Progenitor cell of endocrine pancreas (in vitro differentiated cells): Measurements from ENCODE around the gene CLCA2. TPM values are rescaled to one million over a fixed set of nuclear protein-coding genes. Genes with fewer than 3 reads are reported as not detected.

Source experiments
- DNase-seq: peaks from one replicate; pipeline ENCODE4 v3.0.0; 2021; ENCODE audit warnings: low spot score; ENCODE audit not compliant: unreplicated experiment
- H3K27ac Mint-ChIP-seq: 2 replicates; pipeline ENCODE4 v1.8.0; 2021; ENCODE audit warnings: mild to moderate bottlenecking, moderate library complexity, mixed read lengths
- H3K27me3 Mint-ChIP-seq: 2 replicates; pipeline ENCODE4 v1.8.0; 2021; ENCODE audit warnings: mixed read lengths
- H3K36me3 Mint-ChIP-seq: 2 replicates; pipeline ENCODE4 v1.8.0; 2022; ENCODE audit warnings: mixed read lengths; ENCODE audit not compliant: insufficient read depth
- H3K4me1 Mint-ChIP-seq: 2 replicates; pipeline ENCODE4 v1.8.0; 2021; ENCODE audit warnings: low read depth, mixed read lengths
- H3K4me3 Mint-ChIP-seq: 2 replicates; pipeline ENCODE4 v1.8.0; 2021; ENCODE audit warnings: low read depth, mild to moderate bottlenecking, moderate library complexity, mixed read lengths
- H3K9me3 Mint-ChIP-seq: 2 replicates; pipeline ENCODE4 v1.8.0; 2021; ENCODE audit warnings: low read depth, mixed read lengths
- CTCF ChIP-seq: fragments of 200-600 bp; sonication (generic); IDR thresholded peaks from one replicate; pipeline ENCODE4 v1.5.0; 2021; ENCODE audit warnings: antibody characterized with exemption, mild to moderate bottlenecking; ENCODE audit not compliant: unreplicated experiment
- total RNA-seq: library from RNA; stranded (reverse); gene quantifications from 2 replicates; pipeline ENCODE4 v1.2.1, GENCODE V29; 2021

CLCA2 gene
- total RNA-seq, 1 donor from 2014 or later: not detected

GRCh38 chr1:86477682-86478081 lies 53.7 kb downstream of the CLCA2 start:
- DNase-seq: no peak
- H3K4me3 Mint-ChIP-seq: no peak overlapping the region
- no peaks in the 10 kb centered on the region for H3K36me3 Mint-ChIP-seq
- H3K9me3 Mint-ChIP-seq: no peaks in the 10 kb centered on the region
- peaks cover 5% of the 10 kb centered on the region for H3K4me1 Mint-ChIP-seq
- TF ChIP-seq CTCF: no peak
- H3K27me3 Mint-ChIP-seq: no peaks in the 10 kb centered on the region
- H3K27ac Mint-ChIP-seq: no peak overlapping the region

- no peaks in the 10 kb centered on the region for H3K27me3 Mint-ChIP-seq
- no peak for DNase-seq
- no peak overlapping the region for H3K4me3 Mint-ChIP-seq
- H3K36me3 Mint-ChIP-seq: no peaks in the 10 kb centered on the region
- peaks cover 5% of the 10 kb centered on the region for H3K4me1 Mint-ChIP-seq
- H3K9me3 Mint-ChIP-seq: no peaks in the 10 kb centered on the region
- TF ChIP-seq CTCF: no peak
- H3K27ac Mint-ChIP-seq: no peak overlapping the region
Observed at GRCh38 chr1:86478416-86479156, 54.6 kb downstream of the CLCA2 start.

- no peak overlapping the region for H3K27ac Mint-ChIP-seq
- no peaks in the 10 kb centered on the region for H3K36me3 Mint-ChIP-seq
- peaks cover 5% of the 10 kb centered on the region for H3K4me1 Mint-ChIP-seq
- no peaks in the 10 kb centered on the region for H3K9me3 Mint-ChIP-seq
- no peaks in the 10 kb centered on the region for H3K27me3 Mint-ChIP-seq
- TF ChIP-seq CTCF: no peak
- no peak overlapping the region for H3K4me3 Mint-ChIP-seq
- DNase-seq: no peak
Observed at GRCh38 chr1:86481966-86482365, 58.0 kb downstream of the CLCA2 start.

- H3K27ac Mint-ChIP-seq: no peak overlapping the region
- no peak overlapping the region for H3K4me3 Mint-ChIP-seq
- H3K36me3 Mint-ChIP-seq: no peaks in the 10 kb centered on the region
- DNase-seq: no peak
- no peaks in the 10 kb centered on the region for H3K27me3 Mint-ChIP-seq
- no peaks in the 10 kb centered on the region for H3K9me3 Mint-ChIP-seq
- no peak for TF ChIP-seq CTCF
- H3K4me1 Mint-ChIP-seq: peaks cover 3% of the 10 kb centered on the region
Observed at GRCh38 chr1:86487131-86487810, 63.3 kb downstream of the CLCA2 start.

DNA sequence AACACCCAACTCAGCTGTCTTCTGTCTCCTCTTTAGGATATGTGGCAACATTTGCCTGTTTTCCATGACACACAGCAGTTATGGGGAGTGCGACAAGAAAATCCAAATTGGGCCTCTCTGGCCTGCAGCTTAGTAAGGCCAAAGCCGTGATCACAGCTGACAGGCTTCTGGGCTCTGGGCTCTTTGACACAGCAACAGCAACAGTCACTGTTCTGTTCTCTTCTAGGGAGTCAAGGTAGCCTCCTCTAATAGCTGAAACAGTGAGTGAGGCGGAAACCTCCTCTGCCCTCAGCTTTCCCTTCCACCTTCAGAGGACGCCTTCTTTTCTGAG lies 63.8 kb downstream of the CLCA2 start:
- TF ChIP-seq CTCF: no peak
- H3K4me3 Mint-ChIP-seq: no peak overlapping the region
- no peaks in the 10 kb centered on the region for H3K9me3 Mint-ChIP-seq
- H3K27me3 Mint-ChIP-seq: no peaks in the 10 kb centered on the region
- H3K4me1 Mint-ChIP-seq: no peaks in the 10 kb centered on the region
- DNase-seq: no peak
- H3K36me3 Mint-ChIP-seq: no peaks in the 10 kb centered on the region
- no peak overlapping the region for H3K27ac Mint-ChIP-seq
